ENCODE measurements around the gene PPP1CC.
"Not testable (repeated sequence)": the region's sequence is repeated elsewhere in the genome, so short reads cannot be mapped to it uniquely, and the experiment has no call there.

PPP1CC gene

GRCh38 chr12:110725267-110725666, 17.4 kb downstream of the PPP1CC start:
- no peak for DNase-seq (ENCODE audit: low spot score)

DNA sequence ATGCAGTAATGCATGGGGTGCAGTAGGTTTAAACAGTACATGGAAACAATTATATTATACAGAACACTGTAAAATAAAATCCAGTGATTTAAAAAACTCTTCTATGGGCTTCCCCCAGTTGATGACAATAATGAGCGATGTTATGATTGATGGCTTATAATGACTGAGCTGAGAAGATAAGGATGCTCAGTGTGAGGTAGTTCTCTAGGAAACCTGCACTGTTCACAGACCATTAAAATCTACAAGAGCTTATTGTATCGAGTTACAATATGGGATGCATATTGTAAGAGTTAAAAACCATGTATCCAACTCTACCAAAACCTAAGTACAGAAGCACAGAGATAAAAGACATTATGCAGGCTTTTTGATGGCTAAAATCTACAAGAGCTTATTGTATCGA, 19.8 kb downstream of the PPP1CC start:
- not testable (repeated sequence) for DNase-seq (ENCODE audit: low spot score)

DNA sequence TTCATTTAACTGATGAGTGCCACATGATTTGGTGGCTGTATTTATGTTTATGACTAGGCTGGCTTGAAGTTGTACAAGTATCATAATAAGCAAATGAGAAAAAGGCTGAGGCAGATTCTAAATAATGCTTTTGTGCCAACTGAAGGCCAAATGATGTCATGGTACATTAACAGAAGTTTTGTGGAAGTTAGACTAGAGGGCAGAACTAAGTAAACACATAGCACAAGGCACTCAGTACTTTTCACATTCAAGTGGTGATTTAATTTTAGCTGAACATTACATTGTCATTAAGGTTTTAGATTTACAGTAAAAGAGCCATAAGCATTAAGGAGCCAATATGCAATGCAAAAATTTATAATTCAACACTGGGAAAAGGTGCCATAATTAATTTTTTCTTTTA, 21.1 kb downstream of the PPP1CC start:
- no peak for DNase-seq (ENCODE audit: low spot score)

DNA sequence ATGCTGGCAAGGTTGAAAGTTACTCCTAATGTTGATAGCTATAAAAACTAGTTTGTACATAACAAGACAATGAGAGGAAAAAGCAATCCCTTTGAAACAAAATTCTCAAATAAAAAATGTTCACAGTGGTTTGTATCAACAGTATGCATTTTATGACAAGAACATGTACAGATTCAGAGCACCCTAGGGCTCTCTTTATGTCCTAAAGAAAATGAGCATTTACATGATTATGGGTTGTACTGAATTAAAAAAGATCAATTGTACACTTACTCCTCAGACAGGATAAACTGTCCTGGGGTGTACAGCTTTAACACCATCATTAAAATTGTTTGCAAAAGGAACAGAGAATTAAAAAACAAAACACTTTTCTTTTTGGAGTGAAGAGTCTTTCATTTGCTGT, 22.2 kb downstream of the PPP1CC start:
- DNase-seq (ENCODE audit: low spot score): no peak

GRCh38 chr12:110718222-110718908, 24.3 kb downstream of the PPP1CC start:
- no peak for DNase-seq (ENCODE audit: low spot score)

- no peak for DNase-seq (ENCODE audit: low spot score)
These were observed 25.7 kb downstream of the PPP1CC start for GRCh38 chr12:110717037-110717436.

GRCh38 chr12:110708917-110709316, 33.8 kb downstream of the PPP1CC start:
- DNase-seq (ENCODE audit: low spot score): no peak

DNA sequence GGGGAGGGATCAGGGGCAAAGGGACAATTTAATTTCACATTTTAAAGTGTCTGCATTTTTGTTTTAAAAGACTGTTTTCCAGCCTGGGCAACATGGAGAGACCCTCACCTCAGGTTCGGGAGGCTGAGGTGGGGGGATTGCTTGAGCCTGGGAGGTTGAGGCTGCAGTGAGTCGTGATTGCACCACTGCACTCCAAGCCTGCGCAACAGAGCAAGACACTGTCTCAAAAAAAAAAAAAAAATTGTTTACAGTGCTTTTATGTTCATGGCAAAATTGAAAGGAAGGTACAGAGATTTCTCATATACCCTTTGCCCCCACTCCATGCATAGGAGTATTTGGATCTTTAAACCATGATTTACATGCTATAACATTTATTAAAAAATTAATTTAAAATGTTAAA, 37.4 kb downstream of the PPP1CC start:
- no peak for DNase-seq (ENCODE audit: low spot score)

GRCh38 chr12:110704750-110705149, 37.9 kb downstream of the PPP1CC start:
- DNase-seq (ENCODE audit: low spot score): no peak

- DNase-seq (ENCODE audit: low spot score): no peak
These were observed 38.5 kb downstream of the PPP1CC start for GRCh38 chr12:110704231-110704630.

DNA sequence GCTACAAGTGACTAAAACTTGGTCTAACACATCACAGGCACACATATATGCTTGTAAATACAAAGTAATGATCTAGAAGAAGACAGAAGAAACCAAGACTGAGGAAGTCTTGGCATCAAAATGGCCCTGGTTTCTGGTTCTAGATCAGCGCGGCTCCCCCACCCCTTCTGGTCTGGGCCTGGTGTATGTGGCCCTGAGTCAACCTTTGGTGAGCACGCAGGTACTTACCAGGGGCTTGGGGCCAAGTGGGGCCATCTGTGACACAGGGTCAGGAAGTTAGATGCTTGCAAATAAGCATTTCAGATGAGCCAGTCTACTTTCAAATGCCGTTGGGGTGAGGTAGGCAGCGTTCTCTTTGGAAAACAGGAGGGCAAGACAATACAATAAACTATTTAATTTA, 40.6 kb downstream of the PPP1CC start:
- DNase-seq (ENCODE audit: low spot score): no peak

- no peak for DNase-seq (ENCODE audit: low spot score)
These were observed 42.9 kb downstream of the PPP1CC start for GRCh38 chr12:110699591-110700445.

- peak; percentile 72 for DNase-seq (ENCODE audit: low spot score)
These were observed 44.4 kb downstream of the PPP1CC start for GRCh38 chr12:110698171-110698902.

DNA sequence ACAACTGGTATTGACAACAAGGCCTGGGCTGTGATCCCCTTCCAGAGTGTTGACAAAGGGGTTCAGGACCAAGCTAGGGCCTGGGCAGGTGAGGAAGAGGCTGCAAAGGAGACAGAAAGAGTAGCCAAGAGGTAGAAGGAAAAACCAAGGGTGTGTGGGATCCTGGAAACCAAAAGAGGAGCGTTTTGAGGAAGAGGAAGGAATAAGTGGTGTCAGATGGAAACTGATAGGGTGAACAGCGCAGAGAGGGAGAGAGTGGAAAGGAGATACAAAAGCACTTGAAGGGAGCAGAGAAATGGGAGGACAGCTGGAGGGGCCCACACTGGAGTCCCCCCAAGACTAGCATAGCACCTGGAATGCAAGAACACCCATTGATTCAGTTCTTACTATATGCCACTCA, 45.5 kb downstream of the PPP1CC start:
- no peak for DNase-seq (ENCODE audit: low spot score)

DNA sequence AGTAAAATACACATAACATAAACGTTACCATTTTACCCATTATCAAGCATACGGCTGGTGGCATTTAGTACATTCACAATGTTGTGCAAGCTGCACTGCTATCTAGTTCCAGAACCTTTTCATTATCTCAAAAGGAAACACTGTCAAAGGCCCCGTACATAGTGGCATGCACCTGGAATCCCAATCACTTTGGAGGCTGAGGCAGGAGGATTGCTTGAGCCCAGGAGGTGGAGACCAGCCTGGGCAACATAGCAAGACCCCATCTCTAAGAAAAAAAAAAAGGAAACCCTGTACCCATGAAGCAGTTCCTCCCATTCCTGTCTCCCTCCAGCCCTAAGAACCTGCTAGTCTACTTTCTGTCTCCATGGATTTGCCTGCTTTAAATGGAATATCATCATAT, 46.4 kb downstream of the PPP1CC start:
- DNase-seq (ENCODE audit: low spot score): no peak

DNA sequence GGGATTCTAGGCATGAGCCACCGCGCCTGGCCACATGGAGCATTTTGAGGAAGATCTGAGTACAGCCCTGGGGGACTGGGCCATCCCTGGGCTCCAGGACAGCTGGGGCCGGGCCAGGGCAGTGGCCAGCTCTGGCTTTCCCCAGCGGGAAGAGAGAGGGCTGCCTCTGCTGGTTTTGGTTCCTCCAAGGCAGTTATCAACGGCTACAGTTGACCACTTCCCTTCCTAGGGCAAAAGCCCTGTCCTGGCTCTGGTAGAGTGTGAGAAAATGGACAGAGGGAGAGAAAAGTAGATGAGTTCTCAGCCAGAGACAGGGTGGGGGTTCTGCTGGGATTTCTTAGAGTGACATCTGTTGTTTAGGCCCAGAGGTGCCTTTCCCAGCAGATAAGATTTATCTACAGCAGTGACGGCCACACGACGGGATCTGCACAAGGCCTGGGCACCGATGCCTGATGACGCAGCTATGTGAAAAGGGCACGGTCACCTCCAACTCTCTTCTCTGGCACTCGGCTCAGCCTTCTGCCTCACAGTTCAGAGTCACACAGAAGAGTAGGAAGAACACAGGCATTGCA, 48.3 kb downstream of the PPP1CC start:
- DNase-seq (ENCODE audit: low spot score): no peak

DNA sequence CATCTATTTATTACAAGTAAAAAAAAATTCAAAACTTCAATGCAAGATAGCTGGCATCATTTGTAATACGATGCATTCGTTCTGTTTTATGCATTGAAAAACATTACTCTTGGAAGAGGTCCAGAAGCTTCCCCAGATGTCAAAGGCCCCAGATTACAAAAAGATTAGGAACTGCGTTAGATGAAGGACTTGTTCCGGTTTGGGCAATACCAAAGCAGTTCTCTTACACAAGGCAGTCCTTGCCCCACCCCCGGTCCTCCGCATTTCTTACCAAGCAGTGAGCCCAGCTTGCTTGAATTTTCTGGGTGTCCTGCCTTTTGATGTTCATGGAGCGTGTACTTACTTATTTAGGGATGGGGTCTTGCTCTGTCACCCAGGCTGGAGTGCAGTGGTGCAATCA, 49.0 kb downstream of the PPP1CC start:
- no peak for DNase-seq (ENCODE audit: low spot score)

- no peak for DNase-seq (ENCODE audit: low spot score)
These were observed 52.6 kb downstream of the PPP1CC start for GRCh38 chr12:110690127-110690430.

GRCh38 chr12:110689281-110690126, 53.2 kb downstream of the PPP1CC start:
- DNase-seq (ENCODE audit: low spot score): peak; percentile 69

DNA sequence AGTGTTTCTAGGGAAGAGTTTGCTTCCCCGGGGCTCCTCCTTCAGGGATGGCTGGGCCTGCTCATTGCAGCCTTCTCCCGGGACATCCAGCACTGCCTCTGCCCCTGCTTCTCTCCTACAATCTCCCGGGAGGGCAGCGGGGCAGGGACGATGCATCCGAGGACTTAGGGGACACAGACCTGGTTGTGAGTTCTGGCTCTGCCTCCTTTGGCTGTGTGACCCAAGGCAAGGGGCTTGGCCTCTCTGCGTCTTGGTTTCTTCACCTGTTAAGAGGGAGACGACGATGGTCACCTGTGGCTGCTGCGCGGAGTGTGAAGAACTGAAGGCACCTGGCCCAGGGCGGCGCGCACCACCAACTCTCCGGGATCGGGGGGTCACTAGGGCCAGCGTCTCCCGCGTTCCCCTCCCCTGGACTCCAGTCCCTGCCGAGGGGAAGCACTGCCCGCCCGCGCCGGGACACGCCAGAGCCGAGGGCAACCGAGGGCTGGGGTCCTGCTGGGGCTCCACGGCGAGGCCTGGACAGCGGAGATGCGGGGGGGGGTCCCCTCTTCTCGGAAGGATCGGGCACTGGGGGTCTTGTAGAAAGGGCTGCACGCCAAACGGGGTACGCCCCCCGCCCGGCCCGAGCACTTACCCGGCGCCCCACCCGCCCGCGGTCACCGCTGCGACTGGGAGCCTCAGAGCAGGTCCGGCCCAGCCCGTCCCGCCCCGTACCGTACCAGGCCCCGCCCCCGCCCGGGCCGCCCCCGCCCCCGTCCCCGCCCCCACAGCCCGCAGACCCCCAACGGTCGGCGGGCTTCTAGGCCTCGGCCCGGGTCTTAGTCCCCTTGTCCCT, 54.0 kb downstream of the PPP1CC start, which contains the start of gene HVCN1:
Gene HVCN1 (minus strand): TSS at position 670 of the 835 bp plus-strand sequence. CDS start 5,870 bp downstream, outside the sequence.
- DNase-seq (ENCODE audit: low spot score): peak; percentile 68
